SKM-1 treated with dmso at 0.1 percent for 144 hours (cell line): ENCODE data around the gene ACAD8.
"Not testable (repeated sequence)": the region's sequence is repeated elsewhere in the genome, so short reads cannot be mapped to it uniquely, and the experiment has no call there.

Experiments
- DNase-seq: peaks from one replicate; lab custom pipeline; 2025; ENCODE audit not compliant: unreplicated experiment; lab: John Stamatoyannopoulos, UW

ACAD8 gene

DNA sequence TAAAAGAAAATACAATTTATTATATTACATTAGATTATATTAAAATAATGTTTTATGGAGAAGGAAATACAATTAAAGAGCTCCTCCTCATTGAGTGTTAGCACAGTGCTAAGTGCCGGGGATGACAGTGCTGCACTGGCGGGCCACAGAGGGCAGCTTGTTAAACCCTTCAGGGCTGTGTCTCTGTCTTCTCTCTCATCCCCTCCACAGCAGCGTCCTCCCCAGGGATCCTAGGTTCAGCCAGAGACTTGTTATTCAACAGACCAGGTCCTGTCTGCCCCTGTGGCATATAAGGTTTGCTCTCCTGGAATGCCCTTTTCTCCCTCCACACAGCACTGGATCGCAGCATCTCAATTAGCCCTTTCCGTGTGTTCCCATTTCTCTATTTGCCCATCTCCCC is 14.4 kb upstream of the ACAD8 start:
- no peak for DNase-seq

DNA sequence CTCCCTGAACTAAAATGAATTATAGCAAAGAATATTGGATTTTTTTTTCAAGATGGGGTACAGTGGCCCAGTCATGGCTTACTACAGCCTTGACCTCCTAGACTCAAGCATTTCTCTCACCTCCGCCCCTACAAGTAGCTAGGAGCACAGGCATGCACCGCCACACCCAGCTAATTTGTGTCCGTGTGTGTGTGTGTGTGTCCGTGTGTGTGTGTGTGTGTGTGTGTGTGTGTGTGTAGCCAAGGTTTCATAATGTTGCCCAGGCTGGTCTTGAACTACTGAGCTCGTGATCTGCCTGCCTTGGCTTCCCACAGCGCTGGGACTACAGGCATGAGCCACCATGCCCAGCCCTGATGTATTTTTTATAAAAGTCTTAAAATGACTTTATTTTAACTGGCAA is 12.8 kb upstream of the ACAD8 start:
- DNase-seq, result no peak

DNA sequence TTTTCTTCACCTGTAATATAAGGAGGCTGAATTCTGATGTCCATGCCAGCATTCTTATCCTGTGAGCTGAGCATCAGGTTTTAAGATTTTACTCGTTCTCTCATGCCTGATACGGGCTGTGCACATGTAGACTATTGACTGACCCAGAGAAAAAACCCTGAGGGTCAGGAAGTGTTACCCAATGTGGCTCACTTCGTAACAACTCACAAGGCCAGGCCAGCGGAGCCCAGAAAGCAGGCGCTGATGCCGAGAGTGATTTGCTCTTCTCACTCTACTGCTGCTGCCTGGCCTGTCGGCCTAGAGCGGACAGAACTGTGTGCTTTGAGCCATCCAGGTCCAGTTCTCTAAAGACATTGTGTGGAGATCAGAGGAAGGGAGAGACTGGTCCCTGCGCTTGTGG is 11.0 kb upstream of the ACAD8 start:
- DNase-seq, result no peak

DNA sequence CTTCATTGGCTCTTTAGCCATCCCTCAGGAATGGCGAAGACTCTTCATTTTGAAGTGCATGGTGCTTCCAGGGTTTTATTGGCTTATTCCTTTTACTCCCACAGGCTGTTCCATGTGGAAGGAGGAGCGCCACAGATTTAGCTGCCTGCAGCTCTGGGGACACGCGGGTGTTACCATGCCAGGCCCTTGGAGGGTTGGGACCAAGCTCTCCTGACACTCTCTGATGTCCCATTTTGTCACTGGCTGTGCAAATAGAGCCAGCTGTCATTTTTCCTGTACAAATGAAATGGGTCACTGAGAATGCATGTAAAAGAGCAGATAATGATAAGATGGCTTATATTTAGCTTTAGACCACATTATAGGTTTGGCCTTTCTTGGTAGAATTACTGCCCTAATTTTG is 9.5 kb upstream of the ACAD8 start:
- no peak for DNase-seq

DNA sequence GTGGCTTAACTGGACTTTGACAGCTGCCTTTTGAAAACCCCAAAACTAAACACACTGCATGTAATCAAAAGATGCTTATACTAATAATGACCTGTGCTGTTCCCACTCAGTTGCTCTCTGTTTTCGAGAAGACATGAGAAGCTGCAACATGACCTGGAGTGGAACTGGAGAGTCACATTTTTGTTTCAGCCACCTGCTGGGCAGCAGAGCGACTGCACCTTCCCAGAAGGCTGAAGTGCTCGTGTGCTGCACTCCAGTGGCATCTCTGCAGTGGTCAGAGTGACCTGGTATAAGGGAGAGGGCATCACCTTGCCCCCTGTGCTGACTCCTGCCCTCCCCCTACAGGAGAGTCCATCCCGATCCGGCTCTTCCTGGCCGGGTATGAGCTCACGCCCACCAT is 8.8 kb upstream of the ACAD8 start:
- no peak for DNase-seq

DNA sequence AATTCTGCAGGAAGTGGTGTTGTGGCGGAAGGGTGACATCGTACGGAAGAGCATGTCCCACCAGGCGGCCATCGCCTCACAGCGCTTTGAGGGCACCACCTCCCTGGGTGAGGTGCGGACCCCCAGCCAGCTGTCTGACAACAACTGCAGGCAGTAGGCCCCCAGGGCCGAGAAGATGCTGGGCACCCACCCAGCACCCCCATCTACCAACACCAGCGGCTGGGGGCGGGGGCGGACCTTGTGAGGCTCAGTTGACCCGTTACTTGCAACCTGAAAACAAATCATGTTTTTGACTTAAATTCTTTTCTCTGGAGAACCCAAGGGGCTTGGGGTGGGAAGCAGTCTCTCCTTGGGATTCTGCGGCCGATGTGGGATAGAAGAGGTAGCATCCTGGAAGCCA is 7.9 kb upstream of the ACAD8 start:
- DNase-seq, result no peak

DNA sequence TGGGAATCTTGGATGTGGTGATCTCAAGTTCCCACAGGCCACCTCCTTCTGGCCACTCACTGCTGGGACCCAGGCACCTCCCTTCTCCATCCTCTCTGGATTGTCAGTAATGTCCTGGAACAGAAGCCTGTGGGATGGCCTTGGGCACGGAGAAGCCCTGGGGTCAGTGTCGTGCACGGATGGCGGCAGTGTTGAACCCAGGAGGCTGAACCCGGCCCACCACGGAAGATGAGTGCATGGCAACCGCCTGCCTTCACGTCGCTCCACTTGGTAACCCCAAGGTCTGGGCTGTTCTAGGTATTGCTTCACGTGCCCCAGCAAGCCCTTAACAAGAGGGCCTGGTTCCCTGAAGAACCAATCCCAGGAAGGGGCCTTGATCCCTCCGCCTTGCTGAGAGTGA is 7.3 kb upstream of the ACAD8 start:
- no peak for DNase-seq

DNA sequence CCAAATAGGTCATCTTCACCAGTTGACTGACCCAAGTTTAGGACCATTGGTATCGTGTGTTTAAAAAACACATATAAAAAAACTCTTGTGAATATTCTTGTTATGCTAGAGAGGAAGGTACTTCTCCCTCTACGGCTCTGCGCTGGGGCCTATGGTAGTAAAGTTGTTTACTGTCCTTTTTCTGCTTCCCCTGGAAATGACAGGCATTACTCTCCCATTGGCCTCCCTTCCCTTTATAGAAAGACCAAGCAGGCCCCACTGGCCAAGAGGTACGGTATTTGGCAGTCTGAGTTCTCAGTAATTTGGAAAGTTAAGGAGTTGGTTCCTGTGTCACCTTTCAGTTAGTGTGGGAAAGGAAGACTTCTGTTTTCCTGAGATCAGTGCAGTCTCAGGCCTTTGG is 6.7 kb upstream of the ACAD8 start:
- no peak for DNase-seq

DNA sequence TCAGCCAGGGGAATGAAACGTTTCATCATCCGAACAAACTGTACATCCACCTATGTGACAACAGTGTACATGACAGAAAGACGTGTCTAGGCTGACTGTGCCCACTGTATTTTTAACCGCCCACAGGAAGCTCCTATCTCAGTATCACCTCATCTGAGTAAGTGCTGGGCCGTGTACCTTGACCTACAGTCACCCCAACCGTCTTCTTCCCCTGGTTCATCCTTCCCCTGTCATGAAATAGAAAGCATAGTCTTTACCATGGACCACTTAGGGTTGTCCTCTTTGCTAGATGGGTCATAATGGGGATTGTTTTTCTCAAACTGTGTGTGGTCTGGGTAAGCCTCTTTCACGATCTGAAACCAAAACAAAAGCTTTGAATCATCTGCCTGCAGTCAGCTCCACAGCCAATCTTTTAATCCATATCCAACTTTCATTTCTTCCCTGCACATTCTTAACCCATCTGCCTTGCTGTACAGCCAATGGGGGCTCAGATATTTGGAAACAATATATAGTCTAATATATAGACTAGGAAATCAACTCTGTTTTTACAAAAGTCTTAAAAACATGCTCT is 4.4 kb upstream of the ACAD8 start:
- DNase-seq, result no peak

DNA sequence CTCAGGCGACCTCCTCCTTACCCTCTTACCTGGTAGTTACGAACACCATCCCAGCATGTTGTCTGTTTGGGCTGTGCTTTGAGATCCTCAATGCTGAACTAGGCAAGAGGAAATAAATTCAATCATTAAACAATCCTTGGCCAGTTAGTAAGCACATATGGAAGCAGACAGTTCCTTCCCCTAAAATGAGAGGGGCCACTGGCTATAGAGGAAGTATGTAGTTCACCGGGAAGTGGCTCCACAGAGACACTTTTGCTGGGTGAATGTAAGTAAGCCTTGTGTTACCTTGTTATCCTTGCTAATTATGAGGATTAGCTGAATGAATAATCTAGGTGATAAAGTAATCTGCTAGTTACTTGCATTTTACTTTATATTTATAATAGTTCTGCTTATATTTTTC is 3.1 kb upstream of the ACAD8 start:
- DNase-seq, result no peak

DNA sequence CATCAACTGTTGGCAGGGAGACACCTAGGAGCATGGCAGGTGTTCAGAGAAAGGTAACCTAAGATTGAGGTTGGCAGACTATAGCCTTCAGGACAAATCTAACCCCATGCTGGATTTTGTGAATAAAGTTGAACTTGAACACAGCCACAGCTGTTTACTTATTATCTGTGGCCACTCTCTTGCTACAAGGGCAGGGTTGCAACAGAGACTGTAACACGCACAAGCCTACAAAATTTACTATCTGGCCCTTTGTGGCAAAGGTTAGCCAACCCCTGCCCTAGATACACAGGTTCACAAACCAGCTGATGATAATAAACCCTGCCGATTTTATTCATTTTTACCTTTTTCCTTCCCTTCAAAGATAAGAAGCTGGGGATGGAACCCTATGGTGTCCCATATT is 2.7 kb upstream of the ACAD8 start:
- no peak for DNase-seq

DNA sequence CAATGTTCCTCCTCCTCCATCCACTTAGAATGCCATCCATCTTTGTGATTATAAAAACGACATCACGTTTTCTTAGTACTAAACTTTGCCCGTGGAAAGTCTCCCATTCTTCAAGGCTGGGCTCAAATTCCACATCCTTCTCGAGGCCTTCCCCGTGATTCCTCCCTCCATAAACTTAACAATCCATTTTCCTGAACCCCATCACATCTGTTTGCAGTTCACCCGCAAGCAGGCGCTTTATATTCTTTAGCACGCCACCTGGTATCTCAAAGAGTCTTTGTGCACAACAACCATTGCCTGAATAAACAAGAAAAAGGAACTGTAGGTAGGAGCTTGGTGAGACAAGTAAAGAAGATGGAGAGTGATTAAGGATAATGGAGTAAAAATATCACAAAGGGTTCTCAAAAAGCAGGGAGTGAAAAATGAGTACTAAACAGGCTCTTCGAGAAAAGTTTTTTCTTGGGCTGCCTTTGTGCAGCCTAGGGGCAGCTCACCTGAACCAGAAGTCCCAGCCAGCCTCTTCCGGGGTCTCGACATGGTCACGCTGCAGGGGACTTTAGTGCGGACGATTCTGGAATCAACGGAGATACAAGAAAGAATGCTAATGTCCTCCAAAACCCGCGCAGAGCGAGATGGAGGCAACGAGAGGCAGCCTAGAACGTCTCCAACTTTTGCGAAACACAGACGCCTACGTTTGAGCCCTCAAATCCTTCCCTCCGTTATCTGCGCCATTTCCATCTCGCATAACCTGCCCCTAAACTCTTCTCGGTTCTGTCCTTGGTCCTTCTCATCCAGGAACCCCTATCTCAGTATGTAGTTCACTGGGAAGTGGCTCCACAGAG is 801 bp upstream of the ACAD8 start:
- DNase-seq, result no peak

DNA sequence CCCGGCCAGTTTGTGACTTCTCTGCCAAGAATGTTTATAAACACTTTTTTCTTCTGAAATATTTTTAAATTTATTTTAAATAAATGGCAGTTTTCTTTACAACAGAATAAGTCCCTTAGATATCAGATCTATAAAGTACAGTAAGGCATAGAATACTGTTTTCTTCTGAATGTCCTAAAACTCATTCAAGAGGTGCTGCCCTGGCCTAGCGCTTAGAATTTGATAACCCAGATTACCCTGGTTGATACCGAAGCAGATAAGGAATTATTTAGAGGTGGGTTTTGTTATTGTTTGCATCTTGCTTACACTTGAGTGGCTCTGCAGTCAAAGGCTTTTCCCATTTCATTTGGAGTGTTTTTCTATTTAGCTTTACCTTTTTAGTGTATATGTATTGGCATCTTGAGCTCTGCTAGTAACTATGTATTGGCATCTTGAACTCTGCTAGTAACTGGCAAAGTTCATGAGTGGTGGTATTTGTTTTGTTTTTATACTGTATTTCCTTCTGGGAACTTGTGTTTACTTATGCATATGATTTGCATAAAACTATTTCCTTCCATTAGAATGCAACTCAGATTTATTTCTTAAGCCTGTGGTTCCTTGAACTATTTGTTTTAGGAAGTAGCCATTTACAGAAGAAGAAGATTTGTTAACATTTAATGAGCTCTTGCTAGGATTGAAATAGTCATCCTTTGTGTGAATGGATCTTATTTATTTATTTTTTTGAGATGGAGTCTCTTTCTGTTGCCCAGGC is 1.2 kb downstream of the ACAD8 start:
- DNase-seq, result no peak

DNA sequence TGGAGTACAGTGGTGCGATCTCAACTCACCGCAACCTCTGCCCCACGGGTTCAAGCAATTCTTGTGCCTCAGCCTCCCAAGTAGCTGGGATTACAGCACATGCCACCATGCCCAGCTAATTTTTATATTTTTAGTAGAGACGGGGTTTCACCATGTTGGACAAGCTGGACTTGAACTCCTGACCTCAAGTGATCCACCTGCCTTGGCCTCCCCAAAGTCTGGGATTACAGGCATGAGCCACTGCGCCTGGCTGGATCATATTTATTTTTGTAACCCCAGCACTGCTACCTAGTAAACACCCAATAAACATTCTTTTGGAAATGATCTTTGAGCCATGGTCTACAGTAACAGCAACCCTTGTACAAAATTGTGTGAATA is 1.8 kb downstream of the ACAD8 start:
- DNase-seq, result not testable (repeated sequence)

DNA sequence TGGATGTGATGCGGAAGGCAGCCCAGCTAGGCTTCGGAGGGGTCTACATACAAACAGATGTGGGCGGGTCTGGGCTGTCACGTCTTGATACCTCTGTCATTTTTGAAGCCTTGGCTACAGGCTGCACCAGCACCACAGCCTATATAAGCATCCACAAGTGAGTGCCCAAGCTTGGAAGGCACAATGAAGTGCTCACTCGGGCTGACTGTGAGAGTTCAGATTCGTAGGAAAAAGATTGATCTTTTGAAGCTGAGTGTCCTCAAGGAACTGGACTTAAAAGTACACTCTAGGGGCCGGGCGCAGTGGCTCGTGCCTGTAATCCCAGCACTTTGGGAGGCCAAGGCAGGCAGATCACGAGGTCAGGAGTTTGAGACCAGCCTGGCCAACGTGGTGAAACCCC is 3.7 kb downstream of the ACAD8 start:
- no peak for DNase-seq

DNA sequence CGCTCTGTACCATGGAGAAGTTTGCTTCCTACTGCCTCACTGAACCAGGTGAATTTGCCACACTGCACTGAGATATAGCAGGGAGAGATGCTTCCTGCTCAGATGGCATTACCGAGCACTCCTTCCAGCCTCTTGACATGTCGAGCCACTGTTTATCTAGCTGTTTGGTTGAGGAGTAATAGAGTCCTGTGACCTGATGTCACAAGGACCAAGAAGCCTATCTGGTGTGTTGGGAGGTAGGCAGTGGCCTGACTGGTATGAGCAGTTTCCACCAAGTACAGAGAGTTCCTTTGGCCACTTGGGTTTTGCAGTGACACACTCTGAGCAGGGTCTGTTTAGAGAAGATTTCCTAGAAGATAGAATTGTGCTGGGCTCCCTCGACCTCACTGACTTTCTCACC is 5.2 kb downstream of the ACAD8 start:
- no peak for DNase-seq

DNA sequence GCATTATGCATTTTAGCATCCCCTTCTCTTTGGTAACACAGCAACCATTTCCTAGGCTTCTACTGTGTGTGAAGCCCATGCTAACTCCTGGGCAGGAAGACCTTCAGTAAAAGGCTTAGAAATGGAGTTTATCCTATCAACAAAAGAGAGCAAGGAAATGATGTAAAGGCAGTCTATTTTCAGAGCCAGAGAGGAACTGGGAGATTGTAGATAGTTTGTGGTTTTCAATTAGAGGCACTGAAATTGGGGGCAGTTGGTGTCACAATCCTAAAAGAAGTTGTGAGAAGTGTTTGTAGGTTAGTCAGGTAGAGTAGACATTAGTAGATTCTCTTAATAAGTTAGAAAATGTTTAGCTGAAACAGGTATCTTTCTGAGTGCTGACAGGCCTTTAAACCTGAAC is 7.1 kb downstream of the ACAD8 start:
- DNase-seq, result no peak

DNA sequence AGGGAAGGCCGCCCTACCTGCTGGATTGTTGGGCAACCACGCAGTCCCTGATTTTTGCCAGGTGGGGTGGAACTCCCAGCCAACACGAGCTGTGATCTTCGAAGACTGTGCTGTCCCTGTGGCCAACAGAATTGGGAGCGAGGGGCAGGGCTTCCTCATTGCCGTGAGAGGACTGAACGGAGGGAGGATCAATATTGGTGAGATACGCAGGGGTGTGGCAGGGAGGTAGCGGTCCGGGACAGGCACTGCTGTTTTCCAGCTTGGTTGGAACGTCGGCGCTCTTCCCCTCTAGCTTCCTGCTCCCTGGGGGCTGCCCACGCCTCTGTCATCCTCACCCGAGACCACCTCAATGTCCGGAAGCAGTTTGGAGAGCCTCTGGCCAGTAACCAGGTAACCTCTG is 7.6 kb downstream of the ACAD8 start:
- DNase-seq, result no peak

DNA sequence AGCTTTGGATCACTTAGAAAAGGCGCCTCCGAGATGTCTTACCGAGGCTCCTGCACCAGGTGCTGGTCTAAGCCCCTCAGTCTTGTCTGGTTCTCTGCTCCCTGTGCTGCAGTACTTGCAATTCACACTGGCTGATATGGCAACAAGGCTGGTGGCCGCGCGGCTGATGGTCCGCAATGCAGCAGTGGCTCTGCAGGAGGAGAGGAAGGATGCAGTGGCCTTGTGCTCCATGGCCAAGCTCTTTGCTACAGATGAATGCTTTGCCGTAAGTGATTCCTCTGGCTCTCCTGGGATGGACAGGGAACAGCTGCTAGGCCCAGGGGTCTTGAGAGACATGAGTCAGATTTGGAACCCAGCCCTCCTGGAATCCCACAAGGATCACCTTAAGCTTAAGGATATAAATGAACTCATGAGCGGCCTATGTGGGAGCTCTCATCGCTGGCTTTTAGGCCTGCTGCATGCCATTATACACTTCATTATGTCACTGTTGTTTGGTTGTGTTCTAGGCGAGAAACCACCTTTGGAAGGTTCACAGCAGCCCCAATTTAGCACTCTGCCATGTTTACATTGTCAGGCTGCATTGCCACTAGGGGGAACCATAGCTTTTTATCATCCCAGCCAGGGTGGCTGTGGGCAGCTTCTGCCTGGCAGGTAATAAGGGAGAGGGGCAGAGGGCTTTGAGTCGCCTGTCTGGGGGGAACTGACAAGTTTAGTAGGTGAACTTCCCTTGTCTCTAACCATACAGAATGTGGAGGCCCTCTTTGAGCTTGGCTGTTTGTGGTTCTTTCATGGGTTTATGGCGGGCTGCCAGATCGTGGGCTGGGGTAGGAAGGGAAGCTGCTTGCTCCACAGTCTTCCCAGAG is 8.5 kb downstream of the ACAD8 start:
- no peak for DNase-seq

DNA sequence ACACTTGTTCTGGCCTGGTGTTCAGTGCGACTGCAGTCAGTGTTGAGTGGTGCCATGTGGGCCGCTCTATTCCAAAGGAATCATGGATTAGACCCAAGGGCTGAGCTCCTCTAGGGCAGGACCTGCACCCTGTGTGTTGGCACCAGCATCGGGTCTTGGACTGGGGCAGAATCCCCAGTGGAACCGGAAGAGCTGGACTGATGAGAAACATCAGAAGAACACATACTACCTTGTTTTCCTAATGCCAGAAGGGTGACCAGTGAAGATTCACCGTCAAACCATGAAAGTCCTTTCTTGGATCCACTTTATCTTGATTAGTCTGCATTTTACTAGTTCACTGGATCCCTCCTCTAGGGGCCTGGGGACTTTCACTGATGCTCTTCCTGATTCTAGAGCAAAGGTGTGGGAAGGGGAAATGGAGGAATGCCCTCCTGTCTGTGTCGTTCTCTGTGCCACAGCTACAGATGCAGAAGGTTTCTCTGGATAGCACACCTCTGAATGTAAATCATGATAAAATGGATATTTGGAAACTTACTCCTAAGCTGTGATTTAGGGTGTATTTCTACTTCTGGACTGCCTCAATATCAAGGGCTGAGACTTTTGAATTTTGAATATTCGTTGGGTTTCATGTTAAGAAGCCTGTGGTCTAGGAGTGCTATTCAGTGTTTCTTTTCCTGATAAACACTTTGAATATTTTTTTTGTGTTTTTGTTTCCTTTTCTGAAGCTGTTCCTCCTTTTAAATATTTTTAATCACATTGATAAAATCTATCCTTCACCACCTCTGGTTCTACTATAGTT is 11.8 kb downstream of the ACAD8 start:
- DNase-seq, result no peak

DNA sequence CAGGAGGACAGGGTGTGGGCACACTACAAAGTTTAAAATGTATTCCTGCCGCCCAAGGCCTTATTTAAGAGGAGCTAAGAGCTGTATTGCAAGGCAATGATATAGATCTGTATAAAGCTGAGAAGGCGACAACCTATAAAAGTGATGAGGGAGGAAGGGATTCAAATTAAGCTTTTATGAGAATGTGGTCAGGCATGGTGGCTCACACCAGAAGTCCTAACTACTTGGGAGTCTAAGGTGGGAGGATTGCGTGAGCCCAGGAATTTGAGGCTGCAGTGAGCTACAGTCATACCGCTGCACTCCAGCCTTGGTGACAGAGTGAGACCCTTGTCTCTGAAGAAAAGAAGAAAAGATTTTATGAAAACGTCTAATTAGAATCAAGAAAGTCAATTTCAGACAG is 13.1 kb downstream of the ACAD8 start:
- DNase-seq, result no peak
